ENCODE results near the gene TMEM168.

DNA sequence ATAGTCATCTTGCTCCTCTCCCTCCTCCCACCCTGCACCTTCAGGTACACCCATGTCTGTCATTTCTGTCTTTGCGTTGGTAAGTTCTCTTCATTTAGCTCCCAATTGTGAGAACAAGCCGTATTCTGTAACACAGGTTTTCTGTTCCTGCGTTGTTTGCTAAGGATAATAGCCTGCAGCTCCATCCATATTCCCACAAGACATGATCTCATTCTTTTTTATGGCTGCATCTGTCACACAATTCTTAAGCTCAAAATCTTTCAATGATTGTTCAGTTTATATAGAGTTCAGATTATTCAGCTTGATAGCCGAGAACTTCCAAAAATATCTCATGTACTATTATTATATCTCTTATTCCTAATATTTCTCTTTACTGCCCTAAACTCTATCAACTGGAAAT, 16.0 kb upstream of the TMEM168 start:
- TF ChIP-seq ISL1 (CRISPR knock-in tag; IDR thresholded peaks at IDR 0.05) (no peak), RARB (CRISPR knock-in tag; IDR thresholded peaks at IDR 0.05) (no peak), CSDC2 (CRISPR knock-in tag; IDR thresholded peaks at IDR 0.05) (no peak), ZNF565 (CRISPR knock-in tag; conservative IDR thresholded peaks at IDR 0.05; ENCODE audit: low read depth) (no peak), ARNTL (CRISPR knock-in tag; IDR thresholded peaks at IDR 0.05; ENCODE audit: borderline replicate concordance, low read depth) (no peak), ZNF70 (CRISPR knock-in tag; IDR thresholded peaks at IDR 0.05) (no peak), SNAI2 (CRISPR knock-in tag; IDR thresholded peaks at IDR 0.05) (no peak), ZFP3 (CRISPR knock-in tag; IDR thresholded peaks at IDR 0.05) (no peak), ESRRG (CRISPR knock-in tag; IDR thresholded peaks at IDR 0.05) (no peak), TCF4 (CRISPR knock-in tag; IDR thresholded peaks at IDR 0.05; ENCODE audit: borderline replicate concordance) (no peak)
- TF ChIP-seq, protein P1, sequence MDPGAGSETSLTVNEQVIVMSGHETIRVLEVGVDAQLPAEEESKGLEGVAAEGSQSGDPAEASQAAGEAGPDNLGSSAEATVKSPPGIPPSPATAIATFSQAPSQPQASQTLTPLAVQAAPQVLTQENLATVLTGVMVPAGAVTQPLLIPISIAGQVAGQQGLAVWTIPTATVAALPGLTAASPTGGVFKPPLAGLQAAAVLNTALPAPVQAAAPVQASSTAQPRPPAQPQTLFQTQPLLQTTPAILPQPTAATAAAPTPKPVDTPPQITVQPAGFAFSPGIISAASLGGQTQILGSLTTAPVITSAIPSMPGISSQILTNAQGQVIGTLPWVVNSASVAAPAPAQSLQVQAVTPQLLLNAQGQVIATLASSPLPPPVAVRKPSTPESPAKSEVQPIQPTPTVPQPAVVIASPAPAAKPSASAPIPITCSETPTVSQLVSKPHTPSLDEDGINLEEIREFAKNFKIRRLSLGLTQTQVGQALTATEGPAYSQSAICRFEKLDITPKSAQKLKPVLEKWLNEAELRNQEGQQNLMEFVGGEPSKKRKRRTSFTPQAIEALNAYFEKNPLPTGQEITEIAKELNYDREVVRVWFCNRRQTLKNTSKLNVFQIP (CRISPR knock-in tag; IDR thresholded peaks at IDR 0.05; ENCODE audit: borderline replicate concordance, low read depth) = no peak
- TF ChIP-seq, protein P2, sequence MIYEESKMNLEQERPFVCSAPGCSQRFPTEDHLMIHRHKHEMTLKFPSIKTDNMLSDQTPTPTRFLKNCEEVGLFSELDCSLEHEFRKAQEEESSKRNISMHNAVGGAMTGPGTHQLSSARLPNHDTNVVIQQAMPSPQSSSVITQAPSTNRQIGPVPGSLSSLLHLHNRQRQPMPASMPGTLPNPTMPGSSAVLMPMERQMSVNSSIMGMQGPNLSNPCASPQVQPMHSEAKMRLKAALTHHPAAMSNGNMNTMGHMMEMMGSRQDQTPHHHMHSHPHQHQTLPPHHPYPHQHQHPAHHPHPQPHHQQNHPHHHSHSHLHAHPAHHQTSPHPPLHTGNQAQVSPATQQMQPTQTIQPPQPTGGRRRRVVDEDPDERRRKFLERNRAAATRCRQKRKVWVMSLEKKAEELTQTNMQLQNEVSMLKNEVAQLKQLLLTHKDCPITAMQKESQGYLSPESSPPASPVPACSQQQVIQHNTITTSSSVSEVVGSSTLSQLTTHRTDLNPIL (CRISPR knock-in tag; IDR thresholded peaks at IDR 0.05; ENCODE audit: low read depth) = no peak
